ENCODE results near the gene TRMT112.
A peak's percentile ranks its signal among the peaks of the same experiment; 100 is the strongest.

TRMT112 gene

DNA sequence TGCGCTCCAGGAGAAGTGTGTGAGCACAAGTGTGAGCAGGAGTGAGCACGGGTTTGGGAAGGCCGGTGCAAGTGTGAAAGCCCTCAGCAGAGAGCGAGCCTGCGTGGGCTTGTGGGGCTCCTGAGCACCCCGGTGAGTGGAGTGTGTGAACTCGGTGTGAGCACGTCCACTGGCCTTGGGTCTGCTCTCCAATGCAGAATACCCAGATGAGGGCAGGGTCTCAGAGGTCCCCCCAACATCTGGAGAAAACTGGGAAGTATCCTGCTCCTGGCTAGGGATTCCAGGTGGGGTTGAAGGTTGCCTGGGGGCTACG lies 10.8 kb downstream of the TRMT112 start:
- DNase-seq, result no peak

DNA sequence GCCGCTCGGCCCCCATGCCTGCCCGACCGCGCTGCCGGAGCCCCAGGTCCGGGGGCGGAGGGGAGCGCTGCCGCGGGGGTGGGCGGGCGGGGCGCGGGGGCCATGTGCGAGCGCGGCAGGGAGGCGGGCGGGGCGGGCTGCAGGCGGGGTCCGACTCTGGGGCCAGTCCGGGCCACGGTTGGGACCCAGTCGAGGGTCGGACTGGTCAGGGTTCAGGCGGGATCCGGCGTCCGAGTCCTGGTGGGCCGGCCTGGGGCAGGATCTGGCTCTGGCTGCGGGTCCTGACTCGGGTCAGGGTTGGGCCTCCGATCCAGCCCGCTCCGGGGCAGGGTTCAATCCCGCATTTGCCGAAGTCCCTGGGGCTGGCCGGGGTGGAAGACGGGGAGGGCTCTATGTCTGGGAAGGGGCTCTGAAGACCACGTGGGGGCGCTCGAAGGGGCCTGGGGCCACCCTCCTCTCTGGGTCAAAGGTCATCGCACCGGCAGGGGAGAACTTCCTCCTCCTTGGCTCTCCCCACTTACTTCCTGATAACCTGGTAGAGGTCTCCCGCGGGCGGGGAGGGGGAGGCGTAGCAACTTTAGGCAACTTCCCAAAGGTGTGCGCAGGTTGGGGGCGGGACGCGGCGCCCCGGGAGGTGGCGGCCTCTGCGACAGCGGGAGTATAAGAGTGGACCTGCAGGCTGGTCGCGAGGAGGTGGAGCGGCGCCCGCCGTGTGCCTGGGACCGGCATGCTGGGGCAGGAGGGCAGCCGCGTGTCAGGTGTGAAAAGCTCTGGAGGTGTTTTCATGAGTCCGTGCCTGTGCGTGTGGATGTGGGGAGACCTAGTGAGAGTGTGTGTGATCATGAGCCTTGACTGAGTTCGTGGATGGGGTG lies 11.4 kb downstream of the TRMT112 start:
- DNase-seq, result peak; percentile 42 to 43

DNA sequence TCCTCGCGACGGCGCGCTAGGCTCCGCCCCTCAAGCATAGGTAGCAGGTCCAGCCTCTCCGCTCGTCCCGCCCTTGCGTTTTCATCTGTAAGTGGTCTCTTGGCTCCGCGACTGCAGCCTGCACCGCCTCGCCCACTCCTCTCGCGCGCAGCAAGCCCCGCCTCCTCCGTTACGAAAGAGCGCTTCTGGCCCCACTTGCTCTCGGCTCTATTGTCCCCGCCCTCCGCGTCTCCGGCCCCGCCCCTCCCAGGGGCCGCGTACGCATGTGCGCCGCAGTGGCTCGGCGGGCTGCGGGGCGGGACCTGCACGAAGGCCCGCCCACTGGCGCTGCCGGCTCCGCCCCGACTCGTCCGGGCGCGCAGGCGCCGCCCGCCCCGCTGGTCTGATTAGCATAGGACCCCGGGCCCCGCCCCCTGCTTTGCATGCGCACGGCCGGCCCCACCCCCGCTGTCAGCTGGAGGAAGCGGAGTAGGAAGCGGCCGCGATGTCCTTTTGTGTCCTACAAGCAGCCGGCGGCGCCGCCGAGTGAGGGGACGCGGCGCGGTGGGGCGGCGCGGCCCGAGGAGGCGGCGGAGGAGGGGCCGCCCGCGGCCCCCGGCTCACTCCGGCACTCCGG lies 12.2 kb downstream of the TRMT112 start, which contains the start of gene ESRRA:
Gene ESRRA, plus strand, starts transcription at position 450 of the 616 bp plus-strand sequence. CDS start 1,656 bp downstream, outside the sequence.
- DNase-seq, result peak; percentile 98 to 99

DNA sequence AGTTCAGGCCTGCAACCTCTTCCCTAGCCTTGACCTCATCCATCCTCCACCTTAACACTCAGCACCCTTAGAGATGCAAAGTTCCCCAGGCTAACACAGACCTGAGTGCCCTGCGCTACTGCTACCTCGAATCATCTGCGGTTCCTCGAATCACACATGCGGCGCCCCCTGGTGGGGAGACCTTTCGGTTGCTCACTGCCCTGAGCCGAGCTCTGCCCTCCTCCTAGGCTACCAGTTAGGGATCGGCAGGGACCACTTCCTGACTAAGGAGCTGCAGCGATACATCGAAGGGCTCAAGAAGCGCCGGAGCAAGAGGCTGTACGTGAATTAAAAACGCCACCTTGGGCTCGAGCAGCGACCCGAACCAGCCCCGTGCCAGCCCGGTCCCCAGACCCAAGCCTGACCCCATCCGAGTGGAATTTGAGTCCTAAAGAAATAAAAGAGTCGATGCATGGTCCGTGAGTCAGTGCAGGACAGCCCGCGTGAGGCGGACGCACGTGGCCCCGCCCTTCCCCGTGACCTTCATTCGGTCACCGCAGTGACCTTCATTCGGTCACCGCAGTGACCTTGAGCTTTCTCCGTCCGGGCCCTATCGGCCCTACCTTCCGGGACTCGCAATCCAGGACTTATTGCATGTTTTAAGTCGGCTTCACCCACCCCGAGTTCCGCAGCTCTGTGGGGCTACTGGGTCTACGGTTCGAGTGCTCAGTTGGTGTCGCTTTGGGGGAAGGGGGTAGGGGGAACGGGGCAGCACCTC lies 12.9 kb downstream of the TRMT112 start:
- peak; percentile 83 to 97 for DNase-seq

DNA sequence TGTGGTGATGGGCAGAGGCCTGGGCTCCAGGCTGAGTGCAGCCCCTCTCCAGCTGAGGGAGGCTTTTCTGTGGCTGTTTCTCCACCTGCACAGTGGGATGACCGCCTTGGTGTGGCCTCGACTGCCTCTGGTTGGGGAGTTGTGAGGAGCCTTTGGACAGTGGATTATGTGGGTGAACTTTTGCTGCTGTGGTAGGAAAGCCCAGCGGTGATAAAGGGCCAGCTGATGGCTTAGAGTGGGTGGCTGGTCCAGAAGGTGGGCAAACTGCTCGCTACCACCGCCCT lies 13.4 kb downstream of the TRMT112 start:
- DNase-seq, result no peak

DNA sequence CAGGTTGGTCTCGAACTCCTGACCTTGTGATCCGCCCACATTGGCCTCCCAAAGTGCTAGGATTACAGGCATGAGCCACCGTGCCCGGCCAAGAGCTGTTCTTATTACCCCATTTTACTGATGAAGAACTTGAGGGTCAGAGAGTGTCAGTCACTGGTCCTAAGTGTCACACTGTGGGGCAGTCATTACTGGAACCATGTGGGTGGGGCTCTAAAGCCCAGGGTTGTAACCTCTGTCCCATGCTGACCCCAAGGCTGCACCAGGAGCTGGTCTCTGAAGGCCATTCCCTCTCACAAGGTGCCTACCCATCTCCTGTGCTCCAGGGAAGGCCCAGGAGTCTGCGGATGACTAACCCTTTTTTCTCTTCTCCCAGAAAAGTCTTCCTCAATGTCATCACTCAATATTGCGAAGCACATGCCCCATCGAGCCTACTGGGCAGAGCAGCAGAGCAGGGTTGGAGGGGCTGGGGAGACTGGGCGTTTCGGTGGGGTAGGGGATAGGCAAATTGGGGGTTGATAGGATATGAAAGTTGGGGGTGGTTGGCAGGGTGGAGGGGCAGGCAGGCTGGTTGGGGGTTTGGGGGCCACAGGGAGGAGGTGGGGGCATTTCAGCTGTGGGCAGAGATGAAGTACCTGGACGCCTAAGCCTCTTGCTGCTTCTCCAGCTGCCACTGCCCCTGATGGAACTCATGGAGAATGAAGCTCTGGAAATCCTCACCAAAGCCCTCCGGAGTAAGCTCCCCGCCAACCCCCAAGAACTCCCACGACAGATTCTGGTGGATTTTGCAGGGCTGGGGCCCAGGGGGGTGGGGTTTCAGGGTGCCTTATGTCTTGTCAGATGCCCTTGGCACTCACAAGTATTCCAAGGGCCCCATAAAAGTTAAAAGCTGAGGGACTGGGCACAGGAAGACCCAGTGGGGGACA lies 14.0 kb downstream of the TRMT112 start:
- no peak for DNase-seq

DNA sequence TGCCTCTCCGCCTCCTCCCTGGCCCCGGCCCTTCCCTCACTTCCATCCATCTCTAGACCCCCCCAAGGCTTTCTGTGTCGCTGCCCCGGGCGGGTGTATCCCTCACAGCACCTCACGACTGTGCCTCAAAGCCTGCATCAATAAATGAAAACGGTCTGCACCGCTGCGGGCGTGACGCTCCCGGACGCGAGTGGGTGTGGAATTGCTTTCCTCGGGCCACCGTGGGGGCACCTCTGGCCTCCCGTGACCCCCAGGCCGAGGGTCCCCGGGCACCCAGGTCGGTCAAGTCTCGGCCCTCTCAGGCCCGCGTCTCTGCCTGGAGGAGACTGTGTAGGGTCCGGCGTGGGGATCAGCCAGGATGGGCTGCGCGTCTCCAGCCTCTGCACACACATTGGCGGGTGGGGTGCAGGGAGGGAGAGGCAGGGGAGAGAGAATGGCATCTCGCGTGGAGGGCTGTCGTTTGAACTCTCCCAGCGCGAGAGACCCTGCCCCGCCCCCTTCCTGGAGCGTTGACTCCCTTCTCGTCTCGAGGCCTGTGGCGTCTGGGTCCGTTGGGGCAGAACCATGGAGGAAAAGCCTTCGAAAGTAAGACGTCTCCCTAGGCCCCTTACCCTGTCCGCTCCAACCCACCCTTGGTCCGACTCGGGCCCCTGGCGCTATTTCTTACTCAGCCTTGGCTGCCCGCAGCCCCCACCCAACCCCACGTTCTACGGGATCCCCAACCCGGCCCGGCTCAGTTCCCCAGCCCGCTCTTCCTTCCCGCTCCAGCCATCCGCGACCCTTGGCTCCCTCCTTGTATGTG lies 17.3 kb downstream of the TRMT112 start, which contains the start of gene CATSPERZ:
Gene CATSPERZ, plus strand, starts transcription at position 512 of the 802 bp plus-strand sequence. Its CDS starts 53 bp downstream, at position 565.
- no peak for DNase-seq

DNA sequence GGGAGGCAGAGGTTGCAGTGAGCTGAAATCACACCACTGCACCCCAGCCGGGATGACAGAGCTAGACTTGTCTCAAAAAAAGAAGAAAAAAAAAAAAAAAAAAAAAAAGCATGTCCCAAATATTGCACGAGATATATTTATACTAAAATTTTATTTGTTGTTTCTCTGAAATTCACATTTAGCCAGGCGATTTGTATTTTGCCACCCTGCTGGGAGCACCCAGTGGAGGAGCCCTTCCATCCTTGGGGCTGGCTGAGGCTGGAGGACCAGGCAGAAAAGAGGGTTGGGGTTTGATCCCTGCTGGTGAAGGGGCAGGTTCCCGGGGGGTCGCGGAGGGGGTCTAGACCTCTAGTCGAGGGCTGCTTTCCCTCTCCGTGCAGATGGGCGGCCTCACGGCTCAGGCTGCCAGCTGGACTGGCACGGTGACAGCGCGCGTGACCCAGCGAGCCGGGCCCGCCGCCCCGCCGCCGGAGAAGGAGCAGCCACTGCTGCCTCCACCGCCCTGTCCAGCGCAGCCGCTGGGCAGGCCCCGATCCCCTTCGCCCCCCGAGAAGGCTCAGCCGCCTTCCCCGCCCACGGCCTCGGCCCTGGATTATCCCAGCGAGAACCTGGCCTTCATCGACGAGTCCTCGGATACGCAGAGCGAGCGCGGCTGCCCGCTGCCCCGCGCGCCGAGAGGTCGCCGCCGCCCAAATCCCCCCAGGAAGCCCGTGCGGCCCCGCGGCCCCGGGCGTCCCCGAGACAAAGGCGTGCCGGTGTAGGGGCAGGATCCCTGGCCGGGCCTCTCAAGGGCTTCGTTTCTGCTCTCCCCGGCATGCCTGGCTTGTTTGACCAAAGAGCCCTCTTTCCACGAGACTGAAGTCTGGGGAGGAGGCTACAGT lies 18.2 kb downstream of the TRMT112 start:
- no peak for DNase-seq

DNA sequence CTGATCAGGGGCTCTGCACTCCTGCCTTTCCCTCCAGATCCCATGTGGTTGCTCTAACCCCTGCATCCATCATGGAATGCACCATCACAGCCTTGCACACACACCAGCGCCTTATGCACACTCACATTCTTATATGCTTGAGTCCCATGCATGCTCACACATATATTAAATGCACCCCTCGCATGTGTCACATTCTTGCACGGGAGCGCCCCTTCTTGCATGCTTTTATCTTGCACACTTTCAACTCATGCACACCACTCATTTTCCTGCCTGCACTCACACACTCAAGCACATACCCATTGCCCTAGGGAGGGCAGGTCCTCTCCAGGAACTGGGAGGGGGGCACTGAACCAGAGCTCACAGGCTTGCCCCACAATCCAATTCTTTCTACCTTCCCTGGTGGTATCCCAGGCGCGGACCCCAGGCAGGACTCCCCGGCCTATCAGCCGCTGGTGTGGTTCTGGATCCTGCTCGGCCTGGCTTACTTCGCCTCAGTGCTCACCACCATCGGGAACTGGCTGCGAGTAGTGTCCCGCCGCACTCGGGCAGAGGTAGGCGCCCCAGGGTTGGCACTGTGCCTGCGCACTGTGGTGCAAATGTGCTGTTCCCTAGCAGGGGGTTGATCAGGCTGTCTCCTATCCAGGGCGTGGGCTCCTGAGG lies 19.5 kb downstream of the TRMT112 start:
- no peak for DNase-seq

DNA sequence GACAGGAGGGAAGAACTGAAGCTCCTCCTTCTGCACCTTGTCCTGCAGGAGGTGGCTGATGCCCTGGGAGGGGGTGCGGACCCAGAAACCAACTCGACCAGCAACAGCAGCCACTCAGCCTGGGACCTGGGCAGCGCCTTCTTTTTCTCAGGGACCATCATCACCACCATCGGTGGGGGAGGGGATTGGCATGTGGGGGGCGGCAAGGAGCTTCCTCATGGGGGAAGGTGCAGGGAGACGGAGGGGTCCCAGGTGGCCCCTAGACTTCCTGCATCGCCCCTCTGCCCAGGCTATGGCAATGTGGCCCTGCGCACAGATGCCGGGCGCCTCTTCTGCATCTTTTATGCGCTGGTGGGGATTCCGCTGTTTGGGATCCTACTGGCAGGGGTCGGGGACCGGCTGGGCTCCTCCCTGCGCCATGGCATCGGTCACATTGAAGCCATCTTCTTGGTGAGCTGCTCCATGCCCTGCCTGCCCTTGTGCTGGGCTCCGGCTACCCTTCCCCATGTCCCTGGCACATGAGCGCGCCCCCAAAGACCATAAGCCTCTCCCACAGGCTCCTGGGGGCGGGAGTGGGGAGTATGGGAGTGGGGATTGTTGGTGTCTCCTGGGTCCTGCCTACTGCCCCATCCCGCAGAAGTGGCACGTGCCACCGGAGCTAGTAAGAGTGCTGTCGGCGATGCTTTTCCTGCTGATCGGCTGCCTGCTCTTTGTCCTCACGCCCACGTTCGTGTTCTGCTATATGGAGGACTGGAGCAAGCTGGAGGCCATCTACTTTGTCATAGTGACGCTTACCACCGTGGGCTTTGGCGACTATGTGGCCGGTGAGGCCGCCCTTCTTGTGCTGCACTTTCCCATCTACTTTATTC lies 20.3 kb downstream of the TRMT112 start:
- no peak for DNase-seq

DNA sequence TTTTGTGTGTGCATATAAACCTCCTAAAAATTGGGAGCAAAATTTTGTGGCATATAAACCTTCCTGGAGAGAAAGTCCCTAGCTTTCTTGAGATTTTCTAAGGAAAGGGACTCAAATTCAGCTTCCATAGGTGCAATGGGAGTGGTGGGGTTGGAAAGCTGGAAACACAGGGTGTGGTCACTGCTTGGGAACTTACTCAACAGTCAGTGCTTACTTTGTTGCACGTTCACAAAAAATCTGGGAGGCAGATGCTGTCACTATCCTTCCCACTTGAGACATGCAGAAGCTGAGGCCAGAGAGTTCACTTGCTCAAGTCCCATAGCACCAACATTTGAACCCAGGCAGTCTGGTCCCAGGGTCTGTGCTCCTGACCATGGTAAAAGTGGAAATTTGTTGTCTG lies 21.1 kb downstream of the TRMT112 start:
- DNase-seq, result no peak

DNA sequence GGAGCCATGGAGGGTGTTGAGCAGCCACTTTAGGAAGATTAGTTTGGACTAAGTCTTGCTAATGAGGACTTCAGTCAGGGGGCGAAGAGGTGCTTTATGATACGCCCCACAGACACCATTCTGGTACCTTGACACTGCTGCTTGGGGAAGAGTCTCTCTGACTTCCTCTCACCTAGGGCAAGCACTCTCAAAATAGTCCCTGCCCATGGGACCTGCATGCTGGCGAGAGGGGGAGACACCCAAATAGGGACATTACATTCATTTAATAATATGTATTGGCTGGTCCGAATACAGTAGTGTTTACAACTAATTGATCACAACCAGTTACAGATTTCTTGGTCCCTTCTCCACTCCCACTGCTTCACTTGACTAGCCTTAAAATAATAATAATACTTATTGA lies 21.6 kb downstream of the TRMT112 start:
- DNase-seq, result no peak

DNA sequence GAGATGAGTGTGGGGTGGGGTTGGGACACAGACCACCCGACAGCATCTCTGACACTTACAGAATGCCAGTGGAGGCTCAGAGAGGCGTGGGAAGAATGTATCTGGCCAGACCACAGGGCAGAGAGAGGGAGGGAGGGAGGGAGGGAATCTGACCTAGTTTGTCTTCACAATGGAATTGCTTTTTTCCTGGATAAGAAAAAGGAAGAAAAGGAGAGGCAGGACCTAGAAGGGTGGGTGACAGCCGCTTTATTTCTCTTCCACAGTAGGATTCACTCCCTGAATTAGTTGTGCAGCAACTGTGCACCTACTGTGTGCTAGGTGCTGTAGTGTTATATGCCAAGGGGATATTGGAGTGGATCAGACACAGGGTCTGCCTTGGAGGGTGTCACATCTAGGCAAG lies 22.6 kb downstream of the TRMT112 start:
- no peak for DNase-seq

DNA sequence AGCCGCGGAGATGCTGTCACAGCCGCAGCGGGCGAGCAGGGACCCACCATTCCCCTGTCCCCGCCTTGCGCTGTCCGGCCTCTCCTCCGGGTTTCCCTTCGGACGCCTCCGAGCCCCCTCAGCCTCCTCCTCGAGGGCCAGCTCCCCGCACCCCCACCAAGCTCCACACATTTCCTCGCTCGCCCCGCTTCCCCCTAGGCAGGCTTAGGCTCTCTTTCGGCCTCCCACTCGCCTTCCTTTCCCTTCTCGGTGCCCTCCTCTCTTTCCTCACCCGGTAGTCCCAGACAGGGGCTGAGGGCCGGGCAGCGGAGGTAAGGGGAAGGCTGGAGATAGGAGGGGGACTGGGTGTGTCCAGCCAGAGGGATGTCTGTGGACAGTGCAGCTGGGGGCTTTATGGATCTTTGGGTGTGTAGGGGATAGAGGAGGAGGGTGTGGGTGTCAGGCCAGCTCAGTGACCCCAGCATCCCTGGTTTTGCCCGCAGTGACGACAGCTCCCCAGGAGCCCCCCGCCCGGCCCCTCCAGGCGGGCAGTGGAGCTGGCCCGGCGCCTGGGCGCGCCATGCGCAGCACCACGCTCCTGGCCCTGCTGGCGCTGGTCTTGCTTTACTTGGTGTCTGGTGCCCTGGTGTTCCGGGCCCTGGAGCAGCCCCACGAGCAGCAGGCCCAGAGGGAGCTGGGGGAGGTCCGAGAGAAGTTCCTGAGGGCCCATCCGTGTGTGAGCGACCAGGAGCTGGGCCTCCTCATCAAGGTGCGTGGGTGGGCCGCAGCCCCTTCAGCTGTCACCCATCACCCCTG lies 24.7 kb downstream of the TRMT112 start:
- DNase-seq, result no peak

DNA sequence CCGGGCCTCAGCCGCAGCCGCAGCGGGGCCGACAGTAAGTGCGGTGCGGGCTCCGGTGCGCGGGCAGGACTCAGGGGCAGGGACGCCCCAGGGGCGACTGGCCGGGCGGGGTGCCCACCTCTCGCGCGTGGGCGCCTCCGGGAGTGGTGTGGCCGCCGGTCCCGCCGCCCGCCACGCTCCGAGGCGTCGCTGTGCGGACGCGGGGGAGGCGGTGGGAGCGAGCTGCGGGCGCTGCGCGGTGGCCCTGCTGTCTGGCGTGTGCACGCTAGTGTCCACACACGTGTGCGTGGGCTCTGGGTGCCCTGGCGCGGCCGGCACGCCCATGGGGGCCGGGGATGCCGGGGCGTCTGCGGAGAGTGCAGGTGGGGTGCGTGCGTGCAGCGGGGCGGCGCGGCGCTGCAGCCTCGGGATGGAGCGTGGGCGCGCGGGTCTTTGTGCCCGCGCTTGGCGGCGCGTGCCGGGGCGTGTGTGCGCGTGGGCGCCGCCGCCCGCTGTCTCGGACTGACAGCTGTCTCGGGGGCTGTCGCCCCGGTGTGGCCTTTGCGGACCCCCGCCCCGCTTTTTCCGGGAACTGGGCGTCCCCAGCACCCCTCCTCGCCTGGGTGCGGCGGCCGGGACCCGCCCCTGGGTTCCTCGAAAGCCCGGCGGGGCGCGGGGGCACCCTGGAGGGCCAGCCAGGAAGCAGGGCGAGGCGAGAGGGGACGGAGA lies 25.5 kb downstream of the TRMT112 start:
- DNase-seq, result no peak

DNA sequence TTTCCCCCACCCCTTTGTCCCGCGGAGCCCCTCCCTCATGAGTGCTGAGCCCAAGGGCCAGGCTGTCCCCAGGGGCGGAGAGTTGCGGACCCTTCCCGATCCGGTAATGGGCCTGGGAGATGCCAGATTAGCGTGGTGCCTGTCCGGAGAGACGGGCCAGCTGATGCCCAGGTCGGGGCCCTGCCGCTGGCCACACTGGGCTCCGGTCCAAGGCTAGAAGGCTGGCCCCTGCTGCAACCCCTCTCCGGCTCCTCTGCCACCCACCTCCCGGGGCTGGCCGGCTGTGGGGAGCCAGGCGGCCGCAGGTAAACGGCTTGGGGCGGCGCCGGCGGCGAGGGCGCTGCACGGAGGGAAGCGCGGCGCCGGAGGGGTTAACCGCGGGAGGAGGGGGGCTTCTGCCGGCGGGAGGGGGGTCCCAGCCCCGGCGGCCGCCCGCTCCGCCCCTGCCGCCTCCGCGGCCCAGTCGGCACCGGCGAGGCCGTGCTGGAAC lies 26.1 kb downstream of the TRMT112 start, which contains the start of gene KCNK4:
Gene KCNK4, plus strand, starts transcription at position 41 of the 490 bp plus-strand sequence. CDS start 1,717 bp downstream, outside the sequence.
- no peak for DNase-seq

All from inflammatory macrophage treated with lipopolysaccharide for 1 hour (primary cell).